H1 (cell line): ENCODE measurements around the gene CSF2RB. TPM values are rescaled to one million over a fixed set of nuclear protein-coding genes. Genes with fewer than 3 reads are reported as not detected.

ENCODE experiments used
- CHD7 ChIP-seq: fragments of 300-600 bp; sonication (generic); IDR thresholded peaks from 2 replicates; pipeline ENCODE4 v1.7.1; 2012; ENCODE audit warnings: low read length, moderate library complexity, mild to moderate bottlenecking, inconsistent platforms; ENCODE audit not compliant: insufficient replicate concordance
- CREB1 ChIP-seq: IDR thresholded peaks from 2 replicates; pipeline ENCODE4 v1.6.1; 2012; ENCODE audit warnings: inconsistent platforms
- EZH2 ChIP-seq: fragments of 200-600 bp; sonication (generic); IDR thresholded peaks from 2 replicates; pipeline ENCODE4 v1.7.1; 2012; ENCODE audit warnings: low read depth, mild to moderate bottlenecking, moderate library complexity, low read length, inconsistent platforms; ENCODE audit not compliant: severe bottlenecking
- JUND ChIP-seq: IDR thresholded peaks from 2 replicates; pipeline ENCODE4 v1.6.1; 2011; ENCODE audit warnings: mild to moderate bottlenecking, improper control_type of control experiment, low read length
- polyA plus RNA-seq, 7 experiments: library from polyadenylated mRNA; depleted of rRNA in 3 of 7; stranded (reverse) in 5 of 7; unstranded in 2 of 7; fragments of >200 nt in 5 of 7; fragments of 200-250 nt in 2 of 7; gene quantifications; 1 replicate in 5 of 7; 2 replicates in 1 of 7; 4 replicates in 1 of 7; pipeline versions ENCODE4 v1.2.1 to v1.2.3, GENCODE V29; 2011 to 2013; ENCODE audit warnings: missing spikeins in 2 of 7, mixed read lengths in 2 of 7
- total RNA-seq: library from RNA; stranded (reverse); fragmentation: NEBNext Ultra II Directional; extraction: Animal tissue kit (Norgen Biotek cat#: 25700); gene quantifications from 2 replicates; pipeline ENCODE4 v1.2.1, GENCODE V29; 2021

Gene CSF2RB
- total and polyA plus RNA-seq, 2 of the 8 experiments (the other 6 are each of a cell fraction or from before 2014, with no cell fraction given), result not detected

GRCh38 chr22:36977947-36978660, 64.7 kb downstream of the CSF2RB start (continued):
- TF ChIP-seq CHD7, result no peak
- TF ChIP-seq EZH2, result no peak
- TF ChIP-seq CREB1, result peak; percentile 84
- TF ChIP-seq JUND, result no peak
